Esophagus (tissue), 2 donors: ENCODE results near the gene CES2. TPM values are rescaled to one million over a fixed set of nuclear protein-coding genes. Genes with fewer than 3 reads are reported as not detected.
"Not testable (repeated sequence)": the region's sequence is repeated elsewhere in the genome, so short reads cannot be mapped to it uniquely, and the experiment has no call there.

Source experiments
- H3K27ac ChIP-seq, 2 donors: one replicate each; pipeline ENCODE4 v1.5.1; 2013; ENCODE audit warnings: low read depth in 2 of 2, mild to moderate bottlenecking in 2 of 2, inconsistent platforms in 1 of 2, low read length in 1 of 2, moderate library complexity in 1 of 2
- H3K27me3 ChIP-seq, 2 donors: one replicate each; pipeline ENCODE4 v1.6.1; 2013; ENCODE audit warnings: low read length in 2 of 2, control low read depth in 1 of 2, mild to moderate bottlenecking in 1 of 2; ENCODE audit not compliant: insufficient read depth in 2 of 2, control insufficient read depth in 1 of 2
- H3K36me3 ChIP-seq, 2 donors: one replicate each; pipeline ENCODE4 v1.6.1; 2013; ENCODE audit warnings: low read length in 1 of 2; ENCODE audit not compliant: control insufficient read depth in 2 of 2, insufficient read depth in 2 of 2
- H3K4me1 ChIP-seq, 2 donors: one replicate each; pipeline ENCODE4 v1.6.1; 2013; ENCODE audit warnings: low read length in 1 of 2; ENCODE audit not compliant: control insufficient read depth in 2 of 2, insufficient read depth in 2 of 2
- H3K4me3 ChIP-seq, 2 donors: one replicate each; pipeline ENCODE4 v1.5.1; 2013; ENCODE audit warnings: low read length in 2 of 2, mild to moderate bottlenecking in 2 of 2, low read depth in 1 of 2, moderate library complexity in 1 of 2
- H3K9me3 ChIP-seq, 2 donors: one replicate each; pipeline ENCODE4 v1.6.1; 2013; ENCODE audit warnings: mild to moderate bottlenecking in 2 of 2, low read depth in 1 of 2, low read length in 1 of 2, moderate library complexity in 1 of 2; ENCODE audit not compliant: control insufficient read depth in 2 of 2, insufficient read depth in 1 of 2
- WGBS, 2 donors: extraction: QIAGEN DNeasy Blood & Tissue Kit; methylation state at CpG; one replicate each; pipeline ENCODE4 v1.1.7; 2013; 5-methylcytosine and 5-hydroxymethylcytosine counted together
- polyA plus RNA-seq, 2 donors: library from polyadenylated mRNA; stranded (reverse); fragments of 200-250 nt; gene quantifications; one replicate each; pipeline ENCODE4 v1.2.3, GENCODE V29; 2013
- donor health status: healthy with polysubstance abuse.
- donor health status: Bipolar disorder and iron deficiency.

Gene CES2
- polyA plus RNA-seq, 2 donors, result 120 to 128 TPM

DNA sequence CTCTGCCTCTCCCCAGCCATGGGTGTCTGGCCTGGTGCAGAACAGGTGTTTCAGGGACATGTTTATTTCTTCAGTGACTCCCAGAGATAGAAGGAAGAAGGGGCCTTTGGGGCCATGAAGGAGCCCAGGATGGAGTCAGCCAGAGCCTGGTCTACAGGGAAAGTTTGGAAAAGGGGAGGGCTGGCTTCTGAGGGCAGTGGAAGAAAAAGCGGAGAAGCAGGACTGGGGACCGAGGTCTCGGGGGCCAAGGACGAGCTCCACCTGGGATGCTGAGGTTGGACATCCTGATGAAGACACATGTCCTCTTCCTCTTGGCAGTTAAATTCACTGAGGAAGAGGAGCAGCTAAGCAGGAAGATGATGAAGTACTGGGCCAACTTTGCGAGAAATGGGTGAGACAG lies 7.7 kb downstream of the CES2 start:
- peaks cover 0 to 2% of the 10 kb centered on the region in 2 donors for H3K4me1 ChIP-seq
- peaks cover 37 to 54% of the 10 kb centered on the region in 2 donors for H3K36me3 ChIP-seq
- no peak overlapping the region for H3K27ac ChIP-seq
- no peak overlapping the region for H3K4me3 ChIP-seq
- H3K9me3 ChIP-seq, result no peaks in the 10 kb centered on the region
- no peaks in the 10 kb centered on the region for H3K27me3 ChIP-seq
- 83 to 91% methylated on average over 5 of the region's 5 CpGs for WGBS, 2 donors

GRCh38 chr16:66943426-66944053 lies 8.2 kb downstream of the CES2 start:
- H3K36me3 ChIP-seq, result peaks cover 31 to 48% of the 10 kb centered on the region in 2 donors
- H3K4me1 ChIP-seq, result peaks cover 0 to 5% of the 10 kb centered on the region in 2 donors

GRCh38 chr16:66944054-66944441 lies 8.7 kb downstream of the CES2 start:
- peaks cover 31 to 44% of the 10 kb centered on the region in 2 donors for H3K36me3 ChIP-seq
- 83 to 86% methylated on average over 5 of the region's 5 CpGs for WGBS, 2 donors

More at GRCh38 chr16:66943426-66944053, 8.2 kb downstream of the CES2 start:
- Histone ChIP-seq H3K27ac (no peak overlapping the region), H3K4me3 (no peak overlapping the region), H3K9me3 (no peaks in the 10 kb centered on the region), H3K27me3 (no peaks in the 10 kb centered on the region)
- 91% methylated on average over 15 of the region's 15 CpGs for WGBS, 2 donors

GRCh38 chr16:66944971-66945370 lies 9.7 kb downstream of the CES2 start:
- WGBS, 2 donors, result 85% methylated on average over 9 of the region's 9 CpGs
- H3K4me3 ChIP-seq, H3K4me1 ChIP-seq, H3K27me3 ChIP-seq, H3K9me3 ChIP-seq, H3K27ac ChIP-seq: not testable (repeated sequence)
- H3K36me3 ChIP-seq, result peaks cover 31 to 35% of the 10 kb centered on the region in 2 donors

More at GRCh38 chr16:66944054-66944441, 8.7 kb downstream of the CES2 start:
- H3K4me1 ChIP-seq, result peaks cover 0 to 8% of the 10 kb centered on the region in 2 donors
- no peaks in the 10 kb centered on the region for H3K27me3 ChIP-seq
- H3K27ac ChIP-seq, result no peak overlapping the region
- no peaks in the 10 kb centered on the region for H3K9me3 ChIP-seq
- H3K4me3 ChIP-seq, result no peak overlapping the region

GRCh38 chr16:66945939-66946338 lies 10.6 kb downstream of the CES2 start:
- Histone ChIP-seq H3K9me3 (no peaks in the 10 kb centered on the region), H3K36me3 (peaks cover 22 to 25% of the 10 kb centered on the region in 2 donors), H3K27ac (no peak overlapping the region), H3K4me3 (no peak overlapping the region), H3K4me1 (peaks cover 0 to 8% of the 10 kb centered on the region in 2 donors), H3K27me3 (no peaks in the 10 kb centered on the region)
- 75 to 82% methylated on average over 4 of the region's 4 CpGs for WGBS, 2 donors

GRCh38 chr16:66946541-66946940 lies 11.2 kb downstream of the CES2 start:
- 70 to 77% methylated on average over 7 of the region's 7 CpGs for WGBS, 2 donors
- peaks cover 0 to 8% of the 10 kb centered on the region in 2 donors for H3K4me1 ChIP-seq
- no peaks in the 10 kb centered on the region for H3K27me3 ChIP-seq
- no peak overlapping the region for H3K27ac ChIP-seq
- no peak overlapping the region for H3K4me3 ChIP-seq
- no peaks in the 10 kb centered on the region for H3K9me3 ChIP-seq
- H3K36me3 ChIP-seq, result peaks cover 19 to 20% of the 10 kb centered on the region in 2 donors

DNA sequence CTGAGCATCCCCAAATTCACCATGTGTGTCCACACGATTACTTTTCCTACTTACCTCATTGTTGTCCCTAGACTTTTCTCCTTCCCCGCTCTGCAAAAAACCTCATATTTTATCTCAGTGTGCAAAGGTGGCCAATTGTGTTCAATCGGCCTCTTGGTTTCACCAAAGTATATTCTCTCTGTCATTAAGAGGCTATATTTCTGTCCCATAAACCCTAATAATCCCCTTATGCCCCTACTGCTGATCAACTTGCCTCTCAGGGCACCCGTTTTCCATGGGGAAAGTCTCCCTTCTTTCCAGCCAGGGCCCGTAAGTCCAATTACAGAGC lies 11.6 kb downstream of the CES2 start:
- Histone ChIP-seq H3K36me3 (peaks cover 15 to 16% of the 10 kb centered on the region in 2 donors), H3K4me1 (peaks cover 0 to 8% of the 10 kb centered on the region in 2 donors), H3K27ac (no peak overlapping the region), H3K4me3 (no peak overlapping the region), H3K9me3 (no peaks in the 10 kb centered on the region), H3K27me3 (no peaks in the 10 kb centered on the region)
- 23 to 28% methylated on average over 5 of the region's 5 CpGs for WGBS, 2 donors

GRCh38 chr16:66947302-66948065 lies 12.2 kb downstream of the CES2 start:
- Histone ChIP-seq H3K4me3 (peak overlapping the region; percentile 46 to 51), H3K4me1 (peaks cover 0 to 8% of the 10 kb centered on the region in 2 donors), H3K27ac (peak overlapping the region in 1 of 2 donors; percentile 44)

GRCh38 chr16:66948134-66948836 lies 13.0 kb downstream of the CES2 start:
- Histone ChIP-seq H3K27me3 (no peaks in the 10 kb centered on the region), H3K4me3 (peak overlapping the region; percentile 46 to 51), H3K27ac (no peak overlapping the region), H3K4me1 (peaks cover 0 to 8% of the 10 kb centered on the region in 2 donors), H3K36me3 (peaks cover 4 to 7% of the 10 kb centered on the region in 2 donors), H3K9me3 (no peaks in the 10 kb centered on the region)
- WGBS, 2 donors, result 2 to 4% methylated on average over 42 to 44 of the region's 44 CpGs

More at GRCh38 chr16:66947302-66948065, 12.2 kb downstream of the CES2 start:
- Histone ChIP-seq H3K36me3 (peaks cover 10% of the 10 kb centered on the region in 2 donors), H3K27me3 (no peaks in the 10 kb centered on the region), H3K9me3 (no peaks in the 10 kb centered on the region)
- WGBS, 2 donors, result 0% methylated on average over 18 to 22 of the region's 23 CpGs
